ENCODE measurements around the gene CBR1. TPM values are rescaled to one million over a fixed set of nuclear protein-coding genes. Genes with fewer than 3 reads are reported as not detected.

The CBR1 gene
- total RNA-seq, 1 experiment from 2014 or later, result 81.8 TPM

GRCh38 chr21:36075171-36075570 is 5.3 kb downstream of the CBR1 start:
- DNase-seq (ENCODE audit: low spot score), result no peak
- BruUV-seq (replicated peaks), result no TSS peak
- Histone ChIP-seq H3K27me3 (replicated peaks; ENCODE audit: insufficient read depth, low read depth, low read length, poor library complexity) (no peaks in the 10 kb centered on the region), H3K9me3 (ENCODE audit: low read depth, low read length, poor library complexity, severe bottlenecking) (no peaks in the 10 kb centered on the region), H3K27ac (ENCODE audit: low read depth, low read length, poor library complexity, severe bottlenecking) (no peak overlapping the region), H3K4me3 (ENCODE audit: low read depth, low read length, poor library complexity, severe bottlenecking) (no peak overlapping the region), H3K36me3 (ENCODE audit: insufficient read depth, low read length, poor library complexity, severe bottlenecking) (peaks cover 16% of the 10 kb centered on the region), H3K4me1 (ENCODE audit: insufficient read depth, low read length, poor library complexity, severe bottlenecking) (peaks cover 13% of the 10 kb centered on the region)
- ChIA-PET POLR2A (ENCODE audit: low non-redundant PET) (no interaction called here), CTCF (no interaction called here)
- intact Hi-C loops (cut with micrococcal nuclease; ENCODE audit: unreplicated experiment), result no loop called here
- TF ChIP-seq EZH2 (IDR thresholded peaks at IDR 0.05; ENCODE audit: borderline replicate concordance, low read depth, low read length, poor library complexity, severe bottlenecking), result no peak
- TF ChIP-seq, protein P1, sequence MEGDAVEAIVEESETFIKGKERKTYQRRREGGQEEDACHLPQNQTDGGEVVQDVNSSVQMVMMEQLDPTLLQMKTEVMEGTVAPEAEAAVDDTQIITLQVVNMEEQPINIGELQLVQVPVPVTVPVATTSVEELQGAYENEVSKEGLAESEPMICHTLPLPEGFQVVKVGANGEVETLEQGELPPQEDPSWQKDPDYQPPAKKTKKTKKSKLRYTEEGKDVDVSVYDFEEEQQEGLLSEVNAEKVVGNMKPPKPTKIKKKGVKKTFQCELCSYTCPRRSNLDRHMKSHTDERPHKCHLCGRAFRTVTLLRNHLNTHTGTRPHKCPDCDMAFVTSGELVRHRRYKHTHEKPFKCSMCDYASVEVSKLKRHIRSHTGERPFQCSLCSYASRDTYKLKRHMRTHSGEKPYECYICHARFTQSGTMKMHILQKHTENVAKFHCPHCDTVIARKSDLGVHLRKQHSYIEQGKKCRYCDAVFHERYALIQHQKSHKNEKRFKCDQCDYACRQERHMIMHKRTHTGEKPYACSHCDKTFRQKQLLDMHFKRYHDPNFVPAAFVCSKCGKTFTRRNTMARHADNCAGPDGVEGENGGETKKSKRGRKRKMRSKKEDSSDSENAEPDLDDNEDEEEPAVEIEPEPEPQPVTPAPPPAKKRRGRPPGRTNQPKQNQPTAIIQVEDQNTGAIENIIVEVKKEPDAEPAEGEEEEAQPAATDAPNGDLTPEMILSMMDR (conservative IDR thresholded peaks at IDR 0.05; ENCODE audit: low read depth, low read length), result no peak

- CTCF ChIA-PET, result no interaction called here
- POLR2A ChIA-PET (ENCODE audit: low non-redundant PET), result interaction anchor here (0.7 kb wide), 1 partner anchor 47 kb away, joined by 4 read pairs; no protein-coding TSS in a partner anchor
- Histone ChIP-seq H3K9me3 (ENCODE audit: low read depth, low read length, poor library complexity, severe bottlenecking) (no peaks in the 10 kb centered on the region), H3K27me3 (replicated peaks; ENCODE audit: insufficient read depth, low read depth, low read length, poor library complexity) (no peaks in the 10 kb centered on the region), H3K4me3 (ENCODE audit: low read depth, low read length, poor library complexity, severe bottlenecking) (no peak overlapping the region), H3K4me1 (ENCODE audit: insufficient read depth, low read length, poor library complexity, severe bottlenecking) (peaks cover 7% of the 10 kb centered on the region), H3K36me3 (ENCODE audit: insufficient read depth, low read length, poor library complexity, severe bottlenecking) (peaks cover 16% of the 10 kb centered on the region), H3K27ac (ENCODE audit: low read depth, low read length, poor library complexity, severe bottlenecking) (no peak overlapping the region)
- DNase-seq (ENCODE audit: low spot score), result no peak
- no TSS peak for BruUV-seq (replicated peaks)
- TF ChIP-seq EZH2 (IDR thresholded peaks at IDR 0.05; ENCODE audit: borderline replicate concordance, low read depth, low read length, poor library complexity, severe bottlenecking), result no peak
- TF ChIP-seq, protein P1 (conservative IDR thresholded peaks at IDR 0.05; ENCODE audit: low read depth, low read length), result no peak
- intact Hi-C loops (cut with micrococcal nuclease; ENCODE audit: unreplicated experiment), result no loop called here
These were observed 6.1 kb downstream of the CBR1 start for GRCh38 chr21:36075953-36076352.

DNA sequence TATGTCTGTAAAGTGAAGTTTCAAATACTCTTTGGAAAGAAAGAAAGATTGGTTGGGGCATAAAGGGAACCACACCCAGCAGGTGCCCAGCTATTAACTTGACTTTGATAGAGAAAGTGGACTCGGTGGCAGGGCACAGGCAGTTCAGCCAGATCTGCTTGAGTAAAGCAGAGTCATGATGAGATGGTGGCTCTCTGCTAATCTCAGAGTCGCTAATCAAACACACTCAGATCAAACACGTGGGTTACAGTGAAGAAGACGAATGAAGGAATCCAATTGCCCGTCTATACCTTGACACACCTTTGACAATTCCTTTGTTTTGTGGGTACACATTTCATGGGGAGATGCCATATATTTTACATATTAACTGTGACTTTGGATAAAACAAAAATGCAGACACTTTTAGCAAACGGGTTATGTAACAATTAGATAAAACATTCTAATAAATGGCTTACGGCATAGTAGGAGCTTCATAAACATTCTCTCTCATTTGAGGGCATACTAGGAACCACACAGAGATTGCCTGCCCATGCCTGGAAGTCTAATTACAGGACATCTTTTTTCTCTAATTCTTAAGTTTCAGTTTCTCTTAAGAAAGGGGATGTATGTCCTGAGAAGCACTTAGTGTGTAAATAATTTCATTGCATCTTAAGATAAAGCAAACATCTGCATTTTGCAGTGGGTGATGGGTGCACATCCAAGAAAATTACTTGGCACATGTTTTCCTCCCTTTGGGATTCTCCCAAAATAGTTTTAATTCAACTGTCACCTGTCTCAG is 7.2 kb downstream of the CBR1 start:
- DNase-seq (ENCODE audit: low spot score), result no peak
- ChIA-PET CTCF (no interaction called here), POLR2A (ENCODE audit: low non-redundant PET) (no interaction called here)
- no peak for TF ChIP-seq EZH2 (IDR thresholded peaks at IDR 0.05; ENCODE audit: borderline replicate concordance, low read depth, low read length, poor library complexity, severe bottlenecking)
- TF ChIP-seq, protein P1 (conservative IDR thresholded peaks at IDR 0.05; ENCODE audit: low read depth, low read length), result no peak
- Histone ChIP-seq H3K4me3 (ENCODE audit: low read depth, low read length, poor library complexity, severe bottlenecking) (no peak overlapping the region), H3K9me3 (ENCODE audit: low read depth, low read length, poor library complexity, severe bottlenecking) (no peaks in the 10 kb centered on the region), H3K36me3 (ENCODE audit: insufficient read depth, low read length, poor library complexity, severe bottlenecking) (peaks cover 8% of the 10 kb centered on the region), H3K27ac (ENCODE audit: low read depth, low read length, poor library complexity, severe bottlenecking) (no peak overlapping the region), H3K4me1 (ENCODE audit: insufficient read depth, low read length, poor library complexity, severe bottlenecking) (no peaks in the 10 kb centered on the region), H3K27me3 (replicated peaks; ENCODE audit: insufficient read depth, low read depth, low read length, poor library complexity) (no peaks in the 10 kb centered on the region)
- intact Hi-C loops (cut with micrococcal nuclease; ENCODE audit: unreplicated experiment), result no loop called here
- no TSS peak for BruUV-seq (replicated peaks)

Measured in A673 (cell line).